Measurements from ENCODE around the gene INAVA. TPM values are rescaled to one million over a fixed set of nuclear protein-coding genes. Genes with fewer than 3 reads are reported as not detected.

Gene INAVA
- total and polyA plus RNA-seq, 2 donors (not counting 1 experiment from before 2014, with no cell fraction given): 0.02 TPM; not detected in 1

- Histone ChIP-seq H3K4me3 (replicated peaks in 1 of 4; ENCODE audit: control extremely low read depth in 1 of 4, insufficient read depth in 1 of 4, low read depth in 3 of 4, low read length in 4 of 4) (no peak overlapping the region), H3K36me3 (ENCODE audit: control insufficient read depth, insufficient read depth, low read length) (no peaks in the 10 kb centered on the region), H3K27me3 (ENCODE audit: control insufficient read depth, insufficient read depth, low read length) (peaks cover 5% of the 10 kb centered on the region), H3K79me2 (ENCODE audit: control insufficient read depth, insufficient read depth, low read length) (no peaks in the 10 kb centered on the region), H2AFZ (ENCODE audit: low read length) (no peak overlapping the region), H3K9ac (ENCODE audit: insufficient read depth, low read length) (no peak overlapping the region), H3K4me2 (ENCODE audit: extremely low read depth, insufficient read depth, low read length) (no peak overlapping the region), H3K27ac (ENCODE audit: insufficient read depth, low read length) (no peak overlapping the region), H4K20me1 (ENCODE audit: control insufficient read depth, extremely low read depth, insufficient read depth, low read length) (no peaks in the 10 kb centered on the region), H3K9me3 (ENCODE audit: control insufficient read depth, insufficient read depth, low read depth, low read length) (no peaks in the 10 kb centered on the region), H3K4me1 (ENCODE audit: control insufficient read depth, extremely low read depth, insufficient read depth, low read length) (no peaks in the 10 kb centered on the region)
- no peak for DNase-seq (ENCODE audit: low read depth in 2 of 2)
- TF ChIP-seq EZH2 (IDR thresholded peaks at IDR 0.05; ENCODE audit: low read length, missing control alignments) (no peak), CTCF (conservative IDR thresholded peaks at IDR 0.05 in 1 of 2, IDR thresholded peaks at IDR 0.05 in 1 of 2; ENCODE audit: low read depth in 1 of 2, low read length in 2 of 2) (no peak)
Measured at GRCh38 chr1:200900877-200901276, 6.2 kb downstream of the INAVA start.

GRCh38 chr1:200901350-200901749 is 6.7 kb downstream of the INAVA start:
- no peak overlapping the region for H2AFZ ChIP-seq (ENCODE audit: low read length)
- H3K27ac ChIP-seq (ENCODE audit: insufficient read depth, low read length): no peak overlapping the region
- H3K9ac ChIP-seq (ENCODE audit: insufficient read depth, low read length): no peak overlapping the region
- peaks cover 5% of the 10 kb centered on the region for H3K27me3 ChIP-seq (ENCODE audit: control insufficient read depth, insufficient read depth, low read length)
- no peaks in the 10 kb centered on the region for H4K20me1 ChIP-seq (ENCODE audit: control insufficient read depth, extremely low read depth, insufficient read depth, low read length)
- no peaks in the 10 kb centered on the region for H3K36me3 ChIP-seq (ENCODE audit: control insufficient read depth, insufficient read depth, low read length)
- TF ChIP-seq EZH2 (IDR thresholded peaks at IDR 0.05; ENCODE audit: low read length, missing control alignments) (no peak), CTCF (conservative IDR thresholded peaks at IDR 0.05 in 1 of 2, IDR thresholded peaks at IDR 0.05 in 1 of 2; ENCODE audit: low read depth in 1 of 2, low read length in 2 of 2) (no peak)
- H3K4me1 ChIP-seq (ENCODE audit: control insufficient read depth, extremely low read depth, insufficient read depth, low read length): no peaks in the 10 kb centered on the region
- no peaks in the 10 kb centered on the region for H3K79me2 ChIP-seq (ENCODE audit: control insufficient read depth, insufficient read depth, low read length)
- H3K9me3 ChIP-seq (ENCODE audit: control insufficient read depth, insufficient read depth, low read depth, low read length): no peaks in the 10 kb centered on the region
- H3K4me2 ChIP-seq (ENCODE audit: extremely low read depth, insufficient read depth, low read length): no peak overlapping the region
- no peak overlapping the region for H3K4me3 ChIP-seq (replicated peaks in 1 of 4; ENCODE audit: control extremely low read depth in 1 of 4, insufficient read depth in 1 of 4, low read depth in 3 of 4, low read length in 4 of 4)
- no peak for DNase-seq (ENCODE audit: low read depth in 2 of 2)

GRCh38 chr1:200901796-200902444 is 7.2 kb downstream of the INAVA start:
- no peak overlapping the region for H2AFZ ChIP-seq (ENCODE audit: low read length)
- TF ChIP-seq CTCF (conservative IDR thresholded peaks at IDR 0.05 in 1 of 2, IDR thresholded peaks at IDR 0.05 in 1 of 2; ENCODE audit: low read depth in 1 of 2, low read length in 2 of 2) (no peak), EZH2 (IDR thresholded peaks at IDR 0.05; ENCODE audit: low read length, missing control alignments) (no peak)

More at GRCh38 chr1:200901796-200902444, 7.2 kb downstream of the INAVA start:
- H3K9ac ChIP-seq (ENCODE audit: insufficient read depth, low read length): no peak overlapping the region
- DNase-seq (ENCODE audit: low read depth in 2 of 2): no peak
- H3K4me1 ChIP-seq (ENCODE audit: control insufficient read depth, extremely low read depth, insufficient read depth, low read length): no peaks in the 10 kb centered on the region
- H3K36me3 ChIP-seq (ENCODE audit: control insufficient read depth, insufficient read depth, low read length): no peaks in the 10 kb centered on the region
- H3K79me2 ChIP-seq (ENCODE audit: control insufficient read depth, insufficient read depth, low read length): no peaks in the 10 kb centered on the region
- H3K27ac ChIP-seq (ENCODE audit: insufficient read depth, low read length): no peak overlapping the region
- no peaks in the 10 kb centered on the region for H4K20me1 ChIP-seq (ENCODE audit: control insufficient read depth, extremely low read depth, insufficient read depth, low read length)
- H3K4me2 ChIP-seq (ENCODE audit: extremely low read depth, insufficient read depth, low read length): no peak overlapping the region
- no peaks in the 10 kb centered on the region for H3K9me3 ChIP-seq (ENCODE audit: control insufficient read depth, insufficient read depth, low read depth, low read length)
- H3K4me3 ChIP-seq (replicated peaks in 1 of 4; ENCODE audit: control extremely low read depth in 1 of 4, insufficient read depth in 1 of 4, low read depth in 3 of 4, low read length in 4 of 4): no peak overlapping the region
- H3K27me3 ChIP-seq (ENCODE audit: control insufficient read depth, insufficient read depth, low read length): peaks cover 5% of the 10 kb centered on the region
